NCI-H1048 (cell line): Measurements from ENCODE around the gene SUB1.

Experiments used
- DNase-seq: peaks from one replicate; lab custom pipeline; 2025; lab: John Stamatoyannopoulos, UW

SUB1 gene

GRCh38 chr5:32645246-32645645 lies 59.9 kb downstream of the SUB1 start:
- DNase-seq = no peak

DNA sequence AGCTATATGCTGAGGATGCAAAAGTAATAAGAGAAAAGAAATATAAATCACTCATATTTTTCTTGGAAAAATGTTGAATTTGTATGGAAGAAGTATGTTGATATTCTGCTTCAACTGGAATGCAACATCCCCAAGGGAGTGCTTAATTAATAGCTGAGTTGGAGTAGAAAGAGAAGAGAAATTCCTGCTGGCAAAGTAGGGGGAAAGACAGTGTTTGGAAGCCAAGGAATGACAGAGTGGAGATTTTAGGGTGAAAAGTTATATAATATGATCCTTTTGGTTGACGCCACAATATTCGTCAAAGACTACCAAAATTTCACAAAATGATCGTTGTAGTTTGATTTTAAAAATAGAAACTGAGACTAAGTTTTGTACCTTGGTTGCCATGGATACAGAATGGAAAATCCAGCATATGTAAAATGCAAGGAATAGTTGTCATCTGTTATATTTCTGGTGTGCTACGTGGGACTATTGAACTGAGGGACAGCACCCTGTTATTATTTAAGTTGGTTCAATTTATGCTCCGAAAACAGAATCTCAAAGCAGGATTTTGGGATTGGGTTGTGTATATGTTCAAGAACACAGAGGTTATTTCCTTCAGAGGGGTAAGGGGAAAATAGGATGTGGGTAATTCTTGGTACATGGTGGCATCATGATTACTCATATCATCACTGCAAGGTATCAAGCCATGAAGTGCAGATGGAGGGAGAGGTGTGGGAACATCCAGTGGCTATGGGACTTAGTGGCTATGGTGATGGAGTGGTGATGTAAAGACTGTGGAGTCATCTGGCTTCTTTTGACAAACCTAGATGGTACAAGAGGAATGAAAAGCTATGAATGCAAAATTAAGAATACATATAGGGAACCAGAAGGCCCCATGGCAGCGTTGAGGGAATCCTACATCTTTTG lies 61.0 kb downstream of the SUB1 start:
- DNase-seq = no peak

DNA sequence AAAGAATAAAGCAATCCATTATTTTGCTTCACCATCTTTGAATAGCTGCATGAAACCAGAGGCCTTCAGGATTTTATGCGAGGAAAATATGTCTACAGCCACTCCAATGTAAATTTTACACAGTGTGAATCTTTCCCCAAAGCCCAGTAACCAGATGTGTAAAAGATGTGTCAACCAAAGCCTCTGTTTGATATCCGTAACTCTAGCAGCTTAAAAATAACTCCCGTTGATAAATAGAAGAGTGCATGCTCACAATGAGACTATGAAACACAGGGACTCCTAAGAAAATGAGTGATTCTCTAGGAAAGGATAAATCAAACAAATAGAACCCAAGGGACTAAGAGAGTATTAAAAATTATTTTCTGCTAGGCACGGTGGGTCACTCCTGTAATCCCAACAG lies 65.7 kb downstream of the SUB1 start:
- DNase-seq = no peak

GRCh38 chr5:32651638-32652037 lies 66.3 kb downstream of the SUB1 start:
- DNase-seq = no peak
